Limb (tissue), 2 donors: ENCODE measurements around the gene MRPS2.

Source experiments
- DNase-seq, 2 donors: peaks; one replicate each; pipeline ENCODE4 v3.0.0-alpha.2; 2016; ENCODE audit errors: extremely low spot score in 2 of 2

The MRPS2 gene

DNA sequence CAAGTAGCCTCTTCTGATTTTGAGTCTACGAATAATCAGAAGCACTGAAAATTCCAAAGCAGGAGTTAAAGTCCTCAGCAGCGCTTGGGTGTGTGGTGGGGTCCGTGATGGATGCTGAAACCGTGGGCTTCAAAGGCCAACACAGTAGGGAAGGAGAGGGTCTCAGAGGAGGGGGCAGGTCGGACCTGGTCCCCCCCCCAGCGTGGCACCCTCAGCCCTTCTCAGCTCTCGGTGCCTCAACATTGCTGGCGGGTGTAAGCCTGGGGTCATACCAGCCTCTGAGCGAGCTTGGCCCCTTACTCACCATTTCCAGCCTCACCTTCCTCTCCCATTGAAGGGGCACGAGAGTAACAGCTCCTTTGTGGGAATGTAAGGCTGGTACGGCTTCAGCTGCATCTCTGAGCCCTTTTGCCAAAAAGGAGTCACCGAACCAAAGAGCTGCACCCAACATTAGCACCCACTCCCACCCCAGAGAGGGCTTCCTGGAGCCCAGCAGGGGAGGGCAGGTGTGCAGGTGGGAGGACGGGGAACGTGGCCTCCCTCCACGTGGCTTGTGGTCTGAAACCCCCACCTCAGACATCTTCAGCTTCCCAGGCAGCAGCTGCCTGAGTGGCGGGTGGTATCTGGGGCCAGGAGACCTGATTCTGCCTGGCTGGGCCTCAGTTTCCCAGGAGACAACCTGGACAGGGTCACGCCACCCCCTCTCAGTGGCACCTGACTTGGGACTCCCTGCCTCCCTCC lies 14.0 kb downstream of the MRPS2 start:
- DNase-seq: no peak

DNA sequence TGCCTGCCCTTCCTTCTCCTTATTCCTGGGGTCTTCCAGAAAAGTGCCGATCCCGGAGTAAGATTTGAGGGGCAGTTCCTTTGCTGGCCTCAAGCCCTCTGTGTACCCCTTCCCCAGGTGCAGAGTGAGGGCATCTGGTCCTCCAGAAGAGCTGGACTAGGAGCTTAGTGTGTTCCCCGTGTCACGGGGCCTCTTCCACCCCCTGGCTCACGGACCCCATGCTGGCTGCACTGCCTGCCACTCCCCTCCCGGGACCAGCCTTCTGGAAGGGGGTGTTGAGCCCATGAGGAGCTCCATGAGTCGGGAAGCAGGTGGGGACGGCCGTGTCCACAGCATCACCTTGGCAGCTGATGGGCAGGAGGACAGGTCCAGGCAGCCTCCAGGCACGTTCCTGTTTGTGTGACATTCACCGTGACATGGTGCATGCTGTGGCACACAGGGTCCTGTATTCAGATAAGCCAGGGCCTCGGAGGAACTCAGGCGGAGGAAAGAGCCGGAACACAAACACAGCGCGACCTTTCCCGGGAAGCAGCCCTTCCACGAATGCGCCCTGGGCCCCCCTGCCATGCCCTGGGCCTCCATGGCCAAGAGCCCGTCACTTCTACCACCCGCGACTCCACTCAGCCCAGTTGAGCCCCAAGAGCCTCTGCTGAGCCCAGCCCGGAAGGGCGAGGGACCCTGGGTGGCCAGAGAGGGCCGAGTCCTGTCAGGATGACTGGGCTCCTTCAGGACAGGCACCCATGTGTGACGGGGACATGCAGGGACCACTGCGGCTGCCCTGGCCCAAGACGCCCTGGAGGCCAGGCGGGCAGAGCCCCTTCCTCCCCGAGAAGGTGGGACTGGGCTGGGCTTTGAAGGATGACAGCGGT lies 14.8 kb downstream of the MRPS2 start:
- DNase-seq: no peak

DNA sequence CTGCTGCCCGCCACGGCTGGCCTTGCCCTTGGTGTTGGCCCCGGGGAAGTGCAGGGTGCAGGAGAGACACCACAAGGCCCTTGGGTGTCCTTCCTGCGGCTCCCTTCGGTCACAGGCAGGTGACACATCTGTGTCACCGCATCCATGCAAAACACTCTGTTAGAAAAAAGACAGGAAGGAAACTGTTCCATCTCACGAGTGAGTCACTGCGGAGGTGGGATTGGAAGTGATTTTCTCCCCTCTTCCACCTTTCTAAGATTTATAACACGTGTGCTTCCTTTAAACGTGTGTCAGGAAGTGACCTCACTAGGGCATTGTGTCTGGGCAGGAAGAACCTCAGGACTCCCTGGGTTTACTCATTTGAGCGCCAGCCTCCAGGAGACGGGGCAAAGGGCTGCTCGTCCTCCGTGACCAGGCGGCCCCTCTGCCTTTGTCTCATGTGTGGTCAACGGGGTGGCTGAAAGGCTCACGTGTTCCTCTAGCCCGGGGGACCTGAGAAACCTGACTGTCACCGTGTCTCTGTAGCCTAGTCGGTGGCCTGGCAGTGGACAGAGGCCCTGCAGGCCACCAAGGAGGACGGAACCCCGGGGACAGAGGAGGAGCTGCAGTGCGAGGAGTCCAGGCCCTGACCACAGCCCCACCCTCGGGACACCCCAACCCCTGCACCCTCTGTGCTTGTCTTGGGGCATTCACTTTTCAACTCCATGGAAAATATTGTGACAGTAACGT lies 15.8 kb downstream of the MRPS2 start:
- DNase-seq: no peak

DNA sequence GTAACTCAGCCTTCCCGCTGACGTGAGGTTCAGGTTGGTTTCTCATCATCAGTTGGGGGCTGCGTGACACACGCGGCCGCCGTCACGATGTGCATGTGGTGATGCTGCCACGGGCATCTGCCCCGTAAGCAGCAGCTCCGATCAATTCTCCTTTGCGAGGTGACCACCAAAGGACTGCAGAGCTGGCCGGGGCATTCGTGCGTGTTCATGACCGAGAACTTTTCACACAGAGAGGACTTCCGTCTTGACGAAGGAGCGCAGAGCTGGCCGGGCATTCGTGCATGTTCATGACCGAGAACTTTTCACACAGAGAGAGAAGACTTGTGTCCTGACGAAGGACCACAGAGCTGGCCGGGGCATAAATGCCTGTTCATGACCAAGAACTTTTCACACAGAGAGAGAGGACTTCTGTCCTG lies 16.9 kb downstream of the MRPS2 start:
- no peak for DNase-seq

DNA sequence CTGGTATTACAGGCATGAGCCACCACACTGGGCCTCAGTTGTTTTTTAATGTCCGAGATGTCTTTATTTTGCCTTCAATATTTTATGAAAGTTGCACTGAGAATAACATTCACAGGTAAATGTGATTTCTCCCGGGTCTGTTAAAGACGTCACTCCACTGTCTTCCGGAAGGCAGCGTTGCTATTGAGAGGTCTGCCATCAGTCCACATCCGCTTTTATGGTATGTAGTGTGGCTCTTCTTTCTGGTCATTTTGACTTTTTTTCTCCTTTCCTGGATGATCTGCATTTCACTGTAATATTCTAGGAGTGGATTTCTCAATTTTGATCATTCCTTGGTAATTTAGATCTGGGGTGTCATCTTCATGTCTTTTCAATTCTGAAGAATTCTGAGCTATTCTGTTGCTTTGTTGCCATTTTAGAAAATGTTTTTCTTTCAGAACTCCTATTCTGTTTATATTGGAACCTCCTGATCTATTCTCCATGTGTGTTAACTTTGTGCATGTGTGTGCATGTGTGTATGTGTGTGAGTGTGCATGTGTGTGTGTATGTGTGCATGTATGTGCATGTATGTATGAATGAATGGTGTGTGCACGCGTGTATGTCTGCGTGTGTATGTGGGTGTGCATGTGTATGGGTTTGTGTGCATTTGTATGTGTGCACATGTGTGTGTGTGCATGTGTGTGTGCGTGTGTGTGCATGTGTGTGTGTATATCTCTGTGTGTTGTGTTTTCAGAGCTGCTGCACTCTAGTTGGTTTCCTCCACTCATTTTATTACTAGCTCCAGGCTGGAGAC lies 18.9 kb downstream of the MRPS2 start:
- no peak for DNase-seq

DNA sequence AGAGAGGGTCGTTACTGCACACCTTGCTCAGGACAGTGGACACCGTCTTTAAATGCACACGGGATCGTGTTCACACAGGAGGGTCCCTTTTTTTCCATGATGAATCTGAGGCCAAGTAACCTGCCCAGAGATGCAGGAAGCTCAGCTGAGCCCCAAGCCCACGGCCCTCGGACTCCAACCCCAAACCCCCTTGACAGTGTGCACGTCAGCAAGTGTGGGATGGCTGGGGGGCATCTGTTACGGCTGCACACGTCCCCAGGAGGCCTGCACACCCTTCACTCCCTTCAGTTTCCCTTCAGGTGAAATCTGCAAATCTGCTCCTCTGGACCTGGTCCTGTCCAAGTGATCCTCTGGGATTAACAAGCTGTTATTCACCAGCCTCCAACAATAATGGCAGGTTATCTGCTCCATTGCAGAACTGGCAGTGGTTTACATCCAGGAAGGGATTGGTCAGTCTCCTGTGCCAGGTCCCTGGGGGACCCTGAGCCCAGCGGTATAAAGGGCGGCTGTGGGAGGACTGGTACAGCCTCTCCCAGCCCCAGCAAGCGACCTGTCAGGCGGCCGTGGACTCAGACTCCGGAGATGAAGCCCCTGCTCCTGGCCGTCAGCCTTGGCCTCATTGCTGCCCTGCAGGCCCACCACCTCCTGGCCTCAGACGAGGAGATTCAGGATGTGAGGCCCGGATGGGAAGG lies 20.6 kb downstream of the MRPS2 start, which contains the start of gene LCN1:
TSS of gene LCN1 (plus strand) at position 525 of the 692 bp plus-strand sequence. CDS start at position 583, 58 bp downstream.
- DNase-seq: no peak

DNA sequence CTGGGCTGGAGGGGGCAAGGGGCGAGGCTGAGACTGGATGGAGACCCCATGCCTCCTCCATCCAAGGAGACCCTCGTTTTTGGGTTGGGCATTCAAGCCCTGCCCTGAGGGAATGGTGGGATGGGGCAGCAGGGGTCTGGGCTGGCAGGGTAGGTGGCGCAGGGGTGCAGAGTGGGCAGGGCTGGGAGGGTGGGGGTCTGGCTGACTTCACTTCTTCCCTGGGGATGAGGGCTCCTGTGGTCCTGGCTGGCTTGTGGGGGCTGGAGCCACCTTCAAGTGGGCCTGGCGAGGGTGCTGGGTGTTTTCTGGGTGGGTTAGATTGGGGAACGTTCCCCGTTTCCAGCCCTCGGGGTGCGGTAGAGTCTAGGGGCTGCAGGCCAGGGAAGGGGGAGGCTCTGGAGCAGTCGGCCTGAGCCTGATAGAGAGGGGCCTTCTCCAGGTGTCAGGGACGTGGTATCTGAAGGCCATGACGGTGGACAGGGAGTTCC lies 21.2 kb downstream of the MRPS2 start:
- DNase-seq: no peak

DNA sequence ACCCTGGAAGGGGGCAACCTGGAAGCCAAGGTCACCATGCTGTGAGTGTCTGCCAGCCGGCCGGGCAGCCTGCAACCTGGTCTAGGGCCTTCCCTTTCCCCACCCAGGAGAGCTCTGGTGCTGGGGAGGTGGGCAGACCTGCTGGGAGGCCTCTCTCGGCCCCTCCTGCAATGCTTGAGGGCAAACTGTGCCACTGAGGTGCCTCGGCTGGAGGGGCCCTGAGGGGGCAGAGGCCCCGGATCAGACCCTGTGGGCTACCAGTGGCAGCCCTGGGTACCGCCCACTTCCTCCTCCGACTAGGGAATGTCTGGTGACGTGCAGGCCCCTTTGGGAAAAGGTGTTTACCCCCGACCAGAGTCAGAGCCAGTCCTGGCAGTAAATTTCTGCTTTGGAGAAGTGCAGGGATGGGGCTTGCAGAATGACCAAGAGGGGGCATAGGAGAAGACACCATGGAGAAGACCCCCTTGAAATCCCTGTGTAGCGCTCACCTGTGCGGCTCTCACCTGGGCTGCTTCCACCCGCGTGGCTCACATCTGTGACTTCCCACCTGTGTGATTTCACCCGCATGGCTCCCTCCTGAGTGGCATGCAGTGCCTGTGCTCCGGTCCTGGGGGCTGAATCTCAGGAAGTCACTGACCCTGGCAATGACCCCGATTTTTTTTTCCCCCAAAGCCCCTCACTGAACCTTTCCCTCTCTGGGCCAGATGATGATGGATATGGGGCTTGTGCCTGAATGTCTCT lies 21.8 kb downstream of the MRPS2 start:
- no peak for DNase-seq

DNA sequence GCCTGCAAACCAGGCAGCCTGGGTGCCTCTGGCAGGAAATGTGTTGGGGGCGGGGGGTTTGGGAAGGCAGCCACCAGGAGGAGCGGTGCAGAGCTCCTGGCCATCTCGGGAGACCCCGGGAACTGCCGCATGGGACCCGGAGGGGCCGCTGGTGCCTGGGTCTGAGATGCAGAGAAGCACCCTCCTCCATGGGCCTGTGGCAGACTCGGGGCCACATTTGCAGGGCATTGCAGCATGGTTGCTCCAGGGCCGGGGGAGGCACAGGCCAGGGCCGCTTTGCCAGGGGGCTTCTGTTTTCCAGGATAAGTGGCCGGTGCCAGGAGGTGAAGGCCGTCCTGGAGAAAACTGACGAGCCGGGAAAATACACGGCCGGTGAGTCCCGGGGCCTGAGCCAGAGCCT lies 22.4 kb downstream of the MRPS2 start:
- no peak for DNase-seq

DNA sequence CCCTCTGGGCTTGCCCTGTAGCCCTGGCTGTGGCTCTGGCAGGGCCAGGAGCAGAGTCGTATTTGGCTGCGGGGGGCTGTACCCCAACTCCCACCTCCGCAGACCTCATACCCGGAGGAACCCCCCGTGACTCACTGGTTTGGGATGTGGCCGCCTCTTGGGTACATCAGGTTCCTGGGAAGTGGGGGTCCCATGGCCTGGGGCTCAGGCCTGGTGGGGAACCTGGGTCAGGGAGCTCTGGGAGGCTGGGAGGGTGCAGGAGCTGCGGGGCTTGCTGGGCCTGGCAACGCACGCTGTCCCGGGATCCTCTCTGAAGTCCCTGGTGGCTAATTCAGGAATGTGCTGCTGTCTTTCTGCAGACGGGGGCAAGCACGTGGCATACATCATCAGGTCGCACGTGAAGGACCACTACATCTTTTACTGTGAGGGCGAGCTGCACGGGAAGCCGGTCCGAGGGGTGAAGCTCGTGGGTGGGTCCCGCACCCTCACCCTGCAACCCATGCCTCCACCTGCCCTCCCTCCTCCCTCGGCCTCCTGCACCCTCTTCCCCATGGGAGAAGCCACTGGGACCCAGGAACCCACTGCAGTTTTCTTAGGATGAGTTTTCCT lies 23.1 kb downstream of the MRPS2 start:
- DNase-seq: no peak

DNA sequence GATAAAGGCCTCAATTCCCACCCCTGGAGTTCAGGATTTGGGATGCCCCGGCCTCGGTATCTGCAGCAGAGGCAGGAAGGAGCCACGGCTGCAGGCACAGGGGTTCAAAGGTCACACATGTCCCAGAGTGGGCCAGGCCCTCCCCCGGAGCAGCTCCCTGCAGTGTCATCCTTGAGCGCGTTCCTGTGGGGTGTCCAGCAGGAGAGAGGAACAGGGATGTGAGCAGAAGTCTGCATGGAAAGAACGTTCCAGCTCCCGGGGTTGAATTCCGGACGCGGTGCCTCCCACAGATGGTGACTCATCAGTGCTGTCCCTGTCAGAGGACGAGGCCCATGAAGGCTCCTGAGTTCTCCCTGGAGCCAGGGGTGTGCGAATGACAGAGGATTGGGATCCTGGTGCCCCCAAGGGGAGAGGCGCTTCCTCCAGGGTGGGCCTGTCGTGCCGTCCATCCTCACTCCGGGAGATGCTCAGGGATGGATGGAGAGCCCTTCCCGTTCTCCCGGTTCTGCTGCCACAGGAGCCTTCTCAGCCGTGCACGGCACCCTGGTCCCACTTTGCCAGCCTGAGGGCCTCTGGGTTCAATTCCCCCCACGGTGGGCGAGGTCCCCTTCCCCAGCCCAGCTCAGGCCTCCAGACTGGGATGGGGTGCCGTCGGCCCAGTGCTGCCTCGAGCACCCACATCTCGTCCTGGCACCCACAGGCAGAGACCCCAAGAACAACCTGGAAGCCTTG lies 23.8 kb downstream of the MRPS2 start:
- DNase-seq: no peak

DNA sequence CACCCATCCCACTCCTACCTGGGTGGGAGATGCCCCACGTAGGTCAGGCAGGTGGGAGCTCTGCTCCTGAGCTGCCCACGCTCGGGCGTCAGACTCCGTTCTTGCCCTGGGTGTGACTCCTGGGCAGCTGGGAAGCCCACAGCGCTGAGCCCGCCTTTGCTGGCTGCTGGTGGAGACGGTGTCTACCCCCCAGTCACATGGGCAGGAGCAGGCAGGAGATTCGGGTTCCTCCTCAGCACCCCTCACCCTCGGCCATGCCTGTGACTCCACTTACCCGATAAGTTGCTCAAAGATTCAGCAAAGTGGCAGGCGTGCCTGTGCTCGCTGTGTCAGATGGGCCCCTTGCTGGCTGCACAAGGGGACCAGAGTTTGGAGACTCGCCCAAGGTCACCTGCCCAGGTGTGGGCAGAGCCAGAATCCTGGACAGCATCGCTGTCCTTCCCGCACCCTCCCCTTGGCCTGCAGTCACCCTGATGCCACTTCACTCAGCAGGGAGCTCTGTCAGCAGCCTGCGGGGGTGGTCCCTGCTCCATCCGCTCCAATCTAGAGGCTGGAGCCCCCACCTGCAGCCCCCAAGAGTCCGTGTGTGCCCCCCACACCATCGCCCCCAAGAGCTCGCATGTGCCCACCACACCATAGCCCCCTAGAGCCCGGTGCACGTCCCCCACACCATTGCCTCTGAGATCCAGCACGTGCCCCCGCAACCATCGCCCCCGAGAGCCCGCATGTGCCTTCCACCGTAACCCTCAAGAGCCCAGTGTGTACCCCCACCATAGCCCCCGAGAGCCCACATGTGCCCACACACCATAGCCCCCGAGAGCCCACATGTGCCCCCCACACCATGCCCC lies 25.0 kb downstream of the MRPS2 start:
- no peak for DNase-seq

DNA sequence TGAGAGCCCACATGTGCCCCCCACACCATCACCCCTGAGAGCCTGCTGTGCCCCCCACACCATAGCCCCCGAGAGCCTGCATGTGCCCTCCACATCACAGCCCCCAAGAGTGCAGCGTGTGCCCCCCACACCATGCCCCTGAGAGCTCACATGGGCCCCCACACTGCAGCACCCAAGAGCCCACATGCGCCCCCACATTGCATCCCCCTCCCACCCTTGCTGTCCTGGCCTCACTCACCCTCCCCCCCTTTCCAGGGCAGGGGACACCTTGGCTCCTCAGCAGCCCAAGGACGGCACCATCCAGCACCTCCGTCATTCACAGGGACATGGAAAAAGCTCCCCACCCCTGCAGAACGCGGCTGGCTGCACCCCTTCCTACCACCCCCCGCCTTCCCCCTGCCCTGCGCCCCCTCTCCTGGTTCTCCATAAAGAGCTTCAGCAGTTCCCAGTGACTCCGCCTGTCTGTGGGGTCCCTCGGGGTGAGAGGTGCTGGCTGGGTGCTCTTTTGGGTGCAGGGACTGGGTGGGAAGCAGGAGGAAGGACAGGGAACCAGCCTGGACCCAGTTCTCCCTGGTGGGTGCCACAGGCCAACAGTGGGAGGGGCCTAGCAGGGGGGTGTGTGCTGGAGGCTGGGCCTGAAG lies 25.7 kb downstream of the MRPS2 start:
- peak in 1 of 2 donors; percentile 26 for DNase-seq

DNA sequence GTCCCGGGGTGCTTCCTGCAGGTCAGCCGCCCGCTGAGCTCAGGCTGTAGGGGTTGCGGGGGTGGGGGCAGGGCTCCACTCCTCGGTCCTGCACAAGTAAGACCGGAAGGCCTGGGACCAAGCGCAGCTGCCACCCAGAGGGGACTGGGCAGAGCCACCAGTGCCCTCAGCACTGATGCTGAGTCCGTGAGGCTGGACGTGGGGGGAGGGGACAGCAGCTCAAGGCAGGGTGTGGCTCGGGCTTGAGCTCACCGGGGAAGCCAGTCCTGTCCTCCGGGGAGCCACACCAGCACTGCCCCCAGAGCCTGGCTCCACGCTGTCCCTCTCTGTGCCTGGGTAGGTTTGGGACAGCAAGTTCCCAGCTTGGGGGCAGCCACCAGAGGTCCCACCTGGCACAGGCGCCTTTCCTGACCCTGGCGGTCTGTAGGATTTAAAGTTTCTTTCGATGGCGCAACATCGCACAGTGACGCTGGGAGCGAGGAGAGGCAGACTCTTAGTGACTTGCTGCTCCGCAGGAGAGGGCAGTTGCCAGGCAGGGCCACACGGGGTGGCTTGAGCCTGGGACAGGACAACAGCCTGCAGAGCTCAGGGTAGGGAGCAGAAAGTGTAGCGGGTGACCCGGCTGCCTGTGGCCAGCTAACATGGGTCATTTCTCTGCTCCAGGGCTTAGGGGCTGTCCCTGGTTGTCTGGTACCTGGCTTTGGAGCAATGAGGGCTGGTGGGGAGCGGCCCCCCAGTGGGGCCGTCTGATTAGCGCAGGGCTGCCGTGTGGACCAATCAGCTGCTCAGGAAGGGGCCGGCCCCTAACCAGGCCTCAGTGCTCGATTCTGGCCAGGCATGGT lies 26.5 kb downstream of the MRPS2 start:
- DNase-seq: peak in 1 of 2 donors; percentile 24

DNA sequence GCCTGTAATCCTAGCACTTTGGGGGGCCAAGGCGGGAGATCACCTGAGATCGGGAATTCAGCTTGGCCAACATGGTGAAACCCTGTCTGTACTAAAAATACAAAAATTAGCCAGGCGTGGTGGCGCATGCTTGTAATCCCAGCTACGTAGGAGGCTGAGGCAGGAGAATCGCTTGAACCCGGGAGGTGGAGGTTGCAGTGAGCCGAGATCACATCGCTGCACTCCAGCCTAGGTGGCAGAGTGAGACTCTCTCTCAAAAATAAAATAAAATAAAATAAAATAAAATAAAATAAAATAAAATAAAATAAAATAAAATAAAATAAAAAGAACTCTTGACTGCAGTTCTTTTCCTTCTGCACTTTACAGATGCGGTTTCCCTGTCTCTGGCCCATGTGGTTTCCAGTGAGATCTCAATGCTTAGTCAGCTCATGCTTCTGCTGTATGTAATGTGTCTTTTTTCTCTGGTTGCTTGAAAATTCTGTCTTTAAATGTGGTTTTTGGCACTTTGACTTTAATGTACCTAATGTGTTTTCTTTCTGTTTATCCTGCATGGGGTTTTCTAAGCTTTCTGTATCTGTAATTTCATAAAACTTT lies 28.5 kb downstream of the MRPS2 start:
- peak in 1 of 2 donors; percentile 1 for DNase-seq

DNA sequence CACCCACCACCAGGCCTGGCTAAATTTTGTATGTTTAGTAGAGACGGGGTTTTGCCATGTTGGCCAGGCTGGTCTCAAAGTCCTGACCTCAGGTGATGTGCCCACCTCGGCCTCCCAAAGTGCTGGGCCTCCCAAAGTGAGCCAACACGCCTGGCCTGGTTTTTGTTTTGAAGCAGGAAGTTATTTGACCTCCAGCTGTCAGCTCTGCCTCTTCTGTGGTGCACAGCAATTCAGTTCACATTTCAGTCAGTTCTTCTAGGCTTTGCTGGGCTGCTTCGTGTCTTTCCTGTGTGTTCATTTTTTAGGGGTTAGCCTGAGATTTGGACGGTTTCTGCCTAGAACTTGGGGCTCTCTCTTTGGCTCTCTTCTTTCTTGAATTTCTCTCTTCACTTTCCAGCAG lies 29.7 kb downstream of the MRPS2 start:
- DNase-seq: no peak
